GM12878 (cell line): ENCODE data around the gene EFCAB3. TPM values are rescaled to one million over a fixed set of nuclear protein-coding genes. Genes with fewer than 3 reads are reported as not detected.
"Not testable (repeated sequence)": the region's sequence is repeated elsewhere in the genome, so short reads cannot be mapped to it uniquely, and the experiment has no call there.

Source experiments
- ATAC-seq: fragments of 200-7000 bp; cut with Tn5 transposase; 3 replicates; pipeline ENCODE4 v1.9.1; 2020; ENCODE audit warnings: mild to moderate bottlenecking, moderate library complexity
- BruUV-seq: library from RNA; stranded (reverse); fragments of 400-500 nt; replicated peaks from 2 replicates; lab custom pipeline; 2021; lab: Mats Ljungman, UMichigan
- CTCF ChIA-PET: fragments of 300-600 bp; sonication (Branson Sonifier 250); formaldehyde crosslinking; extraction: SDS; loops from one replicate; lab custom pipeline; 2021; ENCODE audit warnings: inconsistent platforms; lab: Yijun Ruan, JAX
- POLR2A ChIA-PET: fragments of 350-600 bp; formaldehyde crosslinking; extraction: SDS; loops from one replicate; lab custom pipeline; 2021; ENCODE audit warnings: inconsistent platforms; lab: Charles Lee
- RAD21 ChIA-PET: fragments of 300-600 bp; sonication (Branson Sonifier 250); formaldehyde crosslinking; loops from one replicate; lab custom pipeline; 2023; ENCODE audit warnings: antibody characterized with exemption; ENCODE audit not compliant: unreplicated experiment; lab: Charles Lee
- SMC1A ChIA-PET: fragments of 300-600 bp; sonication (Branson Sonifier 250); formaldehyde crosslinking; loops from one replicate; lab custom pipeline; 2023; ENCODE audit not compliant: unreplicated experiment, uncharacterized antibody; lab: Charles Lee
- DNase-seq: peaks from one replicate; pipeline ENCODE4 v3.0.0-alpha.2; 2011; ENCODE audit warnings: low read depth, low spot score
- FAIRE-seq: peaks from 3 replicates; lab custom pipeline; 2011; peaks lifted over from hg19 to GRCh38; lab: Jason Lieb, UNC
- H2AFZ ChIP-seq: 2 replicates; pipeline ENCODE4 v1.6.0; 2011; ENCODE audit warnings: low read depth, low read length, control low read depth; ENCODE audit not compliant: control insufficient read depth
- H3K27ac ChIP-seq: 2 replicates; pipeline ENCODE4 v1.5.1; 2011; ENCODE audit warnings: control low read depth; ENCODE audit not compliant: control insufficient read depth, insufficient read depth
- H3K27me3 ChIP-seq, 2 experiments: replicated peaks in 1 of 2; 2 replicates each; pipeline versions ENCODE4 v1.6.0 to v1.6.1; 2011; ENCODE audit warnings: low read length in 1 of 2; ENCODE audit not compliant: control insufficient read depth in 2 of 2, insufficient read depth in 2 of 2
- H3K36me3 ChIP-seq, 2 experiments: 2 replicates each; pipeline ENCODE4 v1.5.1; 2011; ENCODE audit warnings: low read length in 1 of 2; ENCODE audit not compliant: control insufficient read depth in 2 of 2, insufficient read depth in 2 of 2
- H3K4me1 ChIP-seq: 2 replicates; pipeline ENCODE4 v1.6.1; 2011; ENCODE audit warnings: mild to moderate bottlenecking, low read length, moderate library complexity, mixed read lengths; ENCODE audit not compliant: control insufficient read depth, insufficient read depth
- H3K4me2 ChIP-seq: 2 replicates; pipeline ENCODE4 v1.6.0; 2011; ENCODE audit warnings: control low read depth; ENCODE audit not compliant: control insufficient read depth, insufficient read depth
- H3K4me3 ChIP-seq: fragments of 200-600 bp; sonication (generic); 2 replicates; pipeline ENCODE4 v1.5.1; 2016
- H3K79me2 ChIP-seq: 2 replicates; pipeline ENCODE4 v1.6.0; 2011; ENCODE audit warnings: low read length; ENCODE audit not compliant: control insufficient read depth, insufficient read depth
- H3K9ac ChIP-seq: 2 replicates; pipeline ENCODE4 v1.8.0; 2011; ENCODE audit warnings: low read length, control low read depth, mixed read lengths; ENCODE audit not compliant: control insufficient read depth, insufficient read depth
- H3K9me3 ChIP-seq: replicated peaks from 3 replicates; pipeline ENCODE4 v1.5.1; 2011; ENCODE audit warnings: mild to moderate bottlenecking, low read length; ENCODE audit not compliant: control insufficient read depth, insufficient read depth
- H4K20me1 ChIP-seq: 2 replicates; pipeline ENCODE4 v1.6.0; 2011; ENCODE audit not compliant: control insufficient read depth, insufficient read depth
- IRF4 ChIP-seq: IDR thresholded peaks from 2 replicates; pipeline ENCODE4 v1.6.1; 2011; ENCODE audit warnings: low read depth, low read length
- WGBS: methylation state at CpG from one replicate; pipeline ENCODE4 v1.1.6; 2016; ENCODE audit warnings: low lambda C conversion rate; ENCODE audit not compliant: insufficient replicate concordance, insufficient coverage; ENCODE audit errors: missing lambda C conversion rate; 5-methylcytosine and 5-hydroxymethylcytosine counted together
- in situ Hi-C: fragments of 300-500 bp; cut with MboI; formaldehyde crosslinking; loops from 9 replicates; pipeline ENCODE4 v1.14.3; 2018; ENCODE audit warnings: mixed read lengths
- intact Hi-C: fragments of 100-400 bp; cut with micrococcal nuclease; formaldehyde crosslinking; loops from one replicate; pipeline ENCODE4 v1.14.2; 2022; ENCODE audit not compliant: unreplicated experiment
- polyA plus RNA-seq, 11 experiments: library from polyadenylated mRNA; depleted of rRNA in 4 of 11; unstranded in 6 of 11; stranded (reverse) in 5 of 11; fragments of >200 nt; fragmentation: Nextera tagmentation in 4 of 11; fragmentation: Illumina TruSeq in 1 of 11; extraction: Ambion mirVana in 4 of 11; extraction: Trizol in 1 of 11; gene quantifications; 1 replicate in 1 of 11; 2 replicates in 10 of 11; pipeline versions ENCODE4 v1.2.1 to v1.2.3, GENCODE V29; 2011 to 2016; ENCODE audit warnings: inconsistent platforms in 2 of 11, missing spikeins in 2 of 11, low read depth in 1 of 11
- total RNA-seq, 4 experiments: library from RNA; depleted of rRNA in 3 of 4; stranded (reverse); fragments of >200 nt in 3 of 4; fragmentation: Illumina TruSeq in 1 of 4; extraction: Trizol in 1 of 4; gene quantifications; 2 replicates each; pipeline versions ENCODE4 v1.2.1 to v1.2.3, GENCODE V29; 2013 to 2021

The EFCAB3 gene
- total and polyA plus RNA-seq, 10 of the 15 experiments (the other 5 are each of a cell fraction or from before 2014, with no cell fraction given) = not detected

DNA sequence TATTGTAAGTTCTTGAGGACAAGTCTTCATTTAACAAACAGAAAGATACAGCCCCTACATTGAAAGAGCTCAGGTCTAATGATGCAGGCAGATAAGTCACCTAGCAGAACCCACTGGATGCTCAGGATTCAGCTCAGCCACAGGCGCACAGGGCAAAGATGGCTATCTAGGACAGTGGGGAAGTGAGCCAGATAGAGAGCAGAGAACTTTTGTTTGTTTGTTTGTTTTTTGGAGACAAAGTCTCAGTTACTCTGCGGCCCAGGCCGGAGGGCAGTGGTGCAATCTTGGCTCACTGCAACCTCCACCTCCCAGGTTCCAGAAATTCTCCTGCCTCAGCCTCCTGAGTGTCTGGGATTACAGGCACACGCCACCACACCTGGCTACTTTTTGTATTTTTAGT is 63.7 kb downstream of the EFCAB3 start:
- Histone ChIP-seq H3K36me3 (peaks cover 5 to 9% of the 10 kb centered on the region in 2 experiments), H3K4me2 (no peak overlapping the region), H3K9ac (no peak overlapping the region), H3K4me3 (no peak overlapping the region), H3K79me2 (no peaks in the 10 kb centered on the region), H3K27ac (no peak overlapping the region), H3K9me3 (no peaks in the 10 kb centered on the region), H3K27me3 (no peaks in the 10 kb centered on the region), H4K20me1 (no peaks in the 10 kb centered on the region), H2AFZ (no peak overlapping the region), H3K4me1 (no peaks in the 10 kb centered on the region)
- no TSS peak for BruUV-seq
- ATAC-seq (no peak), DNase-seq (no peak), FAIRE-seq (no peak)
- in situ Hi-C loops (no loop called here), intact Hi-C loops (no loop called here)
- TF ChIP-seq IRF4 = no peak
- SMC1A ChIA-PET = no interaction called here
- RAD21 ChIA-PET = no interaction called here
- POLR2A ChIA-PET = interaction anchor here (0.6 kb wide), 1 partner anchor 300 kb away, joined by 4 read pairs; no protein-coding TSS in a partner anchor
- CTCF ChIA-PET = no interaction called here
- 100% methylated on average over 4 of the region's 4 CpGs for WGBS

DNA sequence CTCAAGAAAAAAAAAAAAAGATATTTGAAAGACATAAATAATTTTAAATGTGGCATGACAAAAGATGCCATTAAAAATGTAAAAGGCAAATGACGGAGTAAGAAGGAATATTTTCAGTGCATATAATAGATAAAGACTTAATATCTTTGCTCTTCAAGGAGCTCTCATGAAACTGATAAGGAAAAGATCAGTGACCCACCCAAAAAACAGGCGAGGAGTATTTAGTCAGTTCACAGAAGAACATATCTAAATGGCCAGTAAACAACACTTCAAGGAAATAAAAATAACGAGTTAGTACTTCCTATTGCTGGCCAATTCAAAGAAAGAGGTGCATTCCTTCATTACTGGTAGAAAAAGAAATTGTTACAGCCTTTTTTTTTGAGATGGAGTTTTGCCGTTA is 65.4 kb downstream of the EFCAB3 start:
- POLR2A ChIA-PET, H3K27me3 ChIP-seq, H3K79me2 ChIP-seq, H4K20me1 ChIP-seq, H3K36me3 ChIP-seq, FAIRE-seq, H3K27ac ChIP-seq, H3K9ac ChIP-seq, H3K4me3 ChIP-seq, H3K4me2 ChIP-seq, CTCF ChIA-PET, H3K4me1 ChIP-seq, DNase-seq, RAD21 ChIA-PET, ATAC-seq, intact Hi-C loops, in situ Hi-C loops, BruUV-seq, H3K9me3 ChIP-seq, SMC1A ChIA-PET, H2AFZ ChIP-seq: not testable (repeated sequence)
- 91% methylated on average over 4 of the region's 4 CpGs for WGBS

DNA sequence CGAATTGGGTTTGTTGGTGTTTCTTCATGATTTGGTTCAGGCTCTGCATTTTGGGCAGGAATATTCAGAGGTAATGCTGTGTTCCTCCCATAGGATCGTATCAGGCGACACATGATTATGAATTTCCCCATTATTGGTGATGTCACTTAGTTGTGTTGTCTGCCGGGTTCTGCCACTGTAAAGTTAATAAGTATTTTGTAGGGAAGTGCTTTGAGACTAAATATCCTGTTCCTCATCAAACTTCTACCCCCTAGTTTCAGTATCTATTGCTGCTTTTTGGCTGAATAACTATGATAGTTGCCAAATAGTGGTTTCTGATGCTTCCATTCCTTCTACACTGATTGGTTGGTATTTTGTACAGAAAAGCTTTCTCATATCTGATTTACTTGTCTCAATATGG is 71.8 kb downstream of the EFCAB3 start:
- DNase-seq, H2AFZ ChIP-seq, BruUV-seq, POLR2A ChIA-PET, CTCF ChIA-PET, H3K4me3 ChIP-seq, H3K36me3 ChIP-seq, FAIRE-seq, H4K20me1 ChIP-seq, in situ Hi-C loops, H3K27me3 ChIP-seq, H3K79me2 ChIP-seq, intact Hi-C loops, H3K9me3 ChIP-seq, RAD21 ChIA-PET, SMC1A ChIA-PET, H3K9ac ChIP-seq: not testable (repeated sequence)
- ATAC-seq = peak; percentile 10
- WGBS = 86% methylated on average over 4 of the region's 4 CpGs
- Histone ChIP-seq H3K4me2 (peak overlapping the region; percentile 9; the same call in 1 of the 2 replicates), H3K27ac (peak overlapping the region; percentile 11; the same call in 1 of the 2 replicates), H3K4me1 (peaks cover 34% of the 10 kb centered on the region)

DNA sequence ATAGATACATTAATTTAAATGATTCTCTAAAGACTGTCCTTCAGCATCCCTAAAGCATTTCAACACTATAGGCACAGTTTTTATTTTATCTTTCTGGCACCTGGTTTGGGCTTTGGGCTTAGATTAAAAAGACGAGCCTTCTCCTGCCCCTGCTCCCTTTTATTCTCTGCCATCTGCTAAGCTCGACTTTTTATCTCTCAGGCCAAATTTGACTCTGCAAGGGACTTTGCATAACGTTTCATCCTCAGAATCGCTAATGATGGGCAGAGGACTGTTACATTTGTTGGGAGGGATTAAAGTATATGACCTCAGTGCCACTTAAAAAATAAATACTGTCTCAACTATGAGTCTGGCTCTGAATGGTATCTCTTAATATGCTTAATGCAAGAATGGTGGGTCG is 72.7 kb downstream of the EFCAB3 start:
- peaks cover 39% of the 10 kb centered on the region for H3K4me1 ChIP-seq
- ChIA-PET RAD21 (interaction anchor here (1.3 kb wide), 1 partner anchor 29 kb away, joined by 4 read pairs; no protein-coding TSS in a partner anchor), POLR2A (interaction anchor here (0.7 kb wide), 1 partner anchor 20 kb away, joined by 3 read pairs; no protein-coding TSS in a partner anchor), SMC1A (interaction anchor here (1.3 kb wide), 1 partner anchor 31 kb away, joined by 3 read pairs; no protein-coding TSS in a partner anchor)
- H3K79me2 ChIP-seq, H3K4me3 ChIP-seq, CTCF ChIA-PET, intact Hi-C loops, in situ Hi-C loops, H3K9ac ChIP-seq, BruUV-seq, ATAC-seq, H3K9me3 ChIP-seq, H3K36me3 ChIP-seq, H3K27me3 ChIP-seq, DNase-seq, H2AFZ ChIP-seq, FAIRE-seq, H4K20me1 ChIP-seq: not testable (repeated sequence)
- H3K27ac ChIP-seq = peak overlapping the region; percentile 52
- 56% methylated on average over 5 of the region's 5 CpGs for WGBS
- H3K4me2 ChIP-seq = 0 out of 2 replicates have a peak overlapping the region, but pooled peaks have one; percentile 17
